ENCODE results near the gene RFESD.

GRCh38 chr5:95667678-95668077 is 21.1 kb downstream of the RFESD start:
- TF ChIP-seq TAF1 (IDR thresholded peaks at IDR 0.05; ENCODE audit: borderline replicate concordance, insufficient read depth, low read length) (no peak), FOXP2 (optimal IDR thresholded peaks at IDR 0.05; ENCODE audit: borderline replicate concordance, extremely low read depth, extremely low read length, insufficient read depth) (no peak), SIN3A (IDR thresholded peaks at IDR 0.05; ENCODE audit: borderline replicate concordance, insufficient read depth, low read length) (no peak), POLR2AphosphoS5 (IDR thresholded peaks at IDR 0.05; ENCODE audit: low read depth, low read length) (no peak)
- TF ChIP-seq, protein P1, sequence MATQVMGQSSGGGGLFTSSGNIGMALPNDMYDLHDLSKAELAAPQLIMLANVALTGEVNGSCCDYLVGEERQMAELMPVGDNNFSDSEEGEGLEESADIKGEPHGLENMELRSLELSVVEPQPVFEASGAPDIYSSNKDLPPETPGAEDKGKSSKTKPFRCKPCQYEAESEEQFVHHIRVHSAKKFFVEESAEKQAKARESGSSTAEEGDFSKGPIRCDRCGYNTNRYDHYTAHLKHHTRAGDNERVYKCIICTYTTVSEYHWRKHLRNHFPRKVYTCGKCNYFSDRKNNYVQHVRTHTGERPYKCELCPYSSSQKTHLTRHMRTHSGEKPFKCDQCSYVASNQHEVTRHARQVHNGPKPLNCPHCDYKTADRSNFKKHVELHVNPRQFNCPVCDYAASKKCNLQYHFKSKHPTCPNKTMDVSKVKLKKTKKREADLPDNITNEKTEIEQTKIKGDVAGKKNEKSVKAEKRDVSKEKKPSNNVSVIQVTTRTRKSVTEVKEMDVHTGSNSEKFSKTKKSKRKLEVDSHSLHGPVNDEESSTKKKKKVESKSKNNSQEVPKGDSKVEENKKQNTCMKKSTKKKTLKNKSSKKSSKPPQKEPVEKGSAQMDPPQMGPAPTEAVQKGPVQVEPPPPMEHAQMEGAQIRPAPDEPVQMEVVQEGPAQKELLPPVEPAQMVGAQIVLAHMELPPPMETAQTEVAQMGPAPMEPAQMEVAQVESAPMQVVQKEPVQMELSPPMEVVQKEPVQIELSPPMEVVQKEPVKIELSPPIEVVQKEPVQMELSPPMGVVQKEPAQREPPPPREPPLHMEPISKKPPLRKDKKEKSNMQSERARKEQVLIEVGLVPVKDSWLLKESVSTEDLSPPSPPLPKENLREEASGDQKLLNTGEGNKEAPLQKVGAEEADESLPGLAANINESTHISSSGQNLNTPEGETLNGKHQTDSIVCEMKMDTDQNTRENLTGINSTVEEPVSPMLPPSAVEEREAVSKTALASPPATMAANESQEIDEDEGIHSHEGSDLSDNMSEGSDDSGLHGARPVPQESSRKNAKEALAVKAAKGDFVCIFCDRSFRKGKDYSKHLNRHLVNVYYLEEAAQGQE (IDR thresholded peaks at IDR 0.05; ENCODE audit: insufficient read depth in 1 of 2, low read depth in 2 of 2, low read length in 2 of 2) = no peak

All from PFSK-1 (cell line).